Stimulated activated CD4-positive, alpha-beta T cell treated with anti-CD3 and anti-CD28 coated beads, Interleukin-4, amount 100 ng/mL, for 1 hour (primary cell): ENCODE measurements around the gene DEAF1.
A peak's percentile ranks its signal among the peaks of the same experiment; 100 is the strongest.

ENCODE experiments used
- DNase-seq: peaks from one replicate; pipeline ENCODE4 v3.0.0-alpha.2; 2020

The DEAF1 gene

DNA sequence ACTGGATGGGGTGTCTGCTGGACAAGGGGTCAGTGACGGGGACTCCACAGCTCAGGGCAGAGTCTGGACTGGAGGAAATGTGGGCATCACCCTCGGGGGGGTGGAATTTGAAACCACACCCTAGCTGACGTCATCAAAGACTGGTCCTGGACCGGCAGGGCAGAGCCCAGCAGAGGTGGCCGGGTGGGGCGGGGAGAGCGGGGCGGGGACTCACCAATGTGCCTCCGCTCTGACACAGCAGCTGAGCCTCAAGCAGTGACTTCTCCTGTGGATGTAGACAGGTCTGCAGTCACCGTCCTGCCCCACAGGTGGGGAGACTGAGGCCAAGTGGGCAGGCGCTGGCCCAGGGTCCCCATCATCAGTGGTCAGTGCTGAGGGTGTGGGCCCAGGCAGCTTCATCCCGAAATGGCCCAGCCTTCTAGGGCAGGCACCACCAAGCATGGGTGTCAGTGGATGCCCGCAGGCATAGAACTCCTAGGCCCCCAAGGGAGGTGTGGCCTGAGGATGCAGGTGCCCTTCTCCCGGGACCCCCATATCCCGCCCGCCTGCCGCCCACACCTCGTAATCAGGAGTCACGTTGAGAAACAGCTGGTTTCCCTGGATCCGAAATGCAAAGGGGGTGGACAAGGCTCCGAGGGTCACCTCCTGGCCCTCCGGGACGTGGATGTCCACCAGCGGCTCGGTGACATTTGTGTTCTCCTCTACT is 70.9 kb downstream of the DEAF1 start:
- DNase-seq: no peak

DNA sequence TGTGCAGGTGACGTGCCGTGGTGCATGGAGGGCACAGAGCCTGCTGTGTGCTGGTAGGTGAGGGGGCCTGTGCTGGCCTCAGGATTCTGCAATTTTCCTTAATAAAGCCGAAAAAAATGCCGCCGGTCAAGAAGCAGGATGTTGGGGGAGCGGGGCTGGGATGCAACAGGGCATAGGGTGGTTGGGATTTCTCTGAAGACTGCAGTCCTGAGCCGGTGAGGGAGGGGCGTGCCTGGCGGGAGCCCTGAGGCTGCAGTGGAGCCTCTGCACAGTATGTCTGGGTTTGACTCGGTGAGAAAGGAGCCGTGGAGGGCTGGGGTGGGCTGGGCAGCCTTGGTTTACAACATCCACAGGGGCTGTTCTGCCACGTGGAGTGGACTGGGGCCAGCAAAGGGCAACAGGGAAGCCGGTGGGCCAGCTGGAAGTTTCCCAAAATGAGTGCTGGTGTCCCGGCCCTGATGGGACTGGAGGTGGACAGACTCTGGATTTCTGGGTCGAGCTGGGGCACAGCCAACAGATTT is 71.6 kb downstream of the DEAF1 start:
- DNase-seq: no peak

DNA sequence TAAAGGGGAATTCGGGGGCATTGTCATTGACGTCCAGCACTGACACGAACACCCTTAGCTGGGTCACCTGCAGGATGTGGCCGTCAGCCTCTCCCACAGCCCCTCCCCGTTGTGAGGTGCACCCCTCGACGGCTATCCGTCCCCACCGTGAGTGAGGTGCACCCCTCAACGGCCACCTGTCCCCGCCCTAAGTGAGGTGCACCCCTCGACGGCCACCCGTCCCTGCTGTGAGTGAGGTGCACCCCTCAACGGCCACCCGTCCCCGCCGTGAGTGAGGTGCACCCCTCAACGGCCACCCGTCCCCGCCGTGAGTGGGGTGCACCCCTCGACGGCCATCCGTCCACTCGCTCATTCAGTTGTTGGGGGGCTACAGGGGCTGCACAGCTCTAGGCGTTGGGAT is 73.2 kb downstream of the DEAF1 start:
- DNase-seq: no peak

DNA sequence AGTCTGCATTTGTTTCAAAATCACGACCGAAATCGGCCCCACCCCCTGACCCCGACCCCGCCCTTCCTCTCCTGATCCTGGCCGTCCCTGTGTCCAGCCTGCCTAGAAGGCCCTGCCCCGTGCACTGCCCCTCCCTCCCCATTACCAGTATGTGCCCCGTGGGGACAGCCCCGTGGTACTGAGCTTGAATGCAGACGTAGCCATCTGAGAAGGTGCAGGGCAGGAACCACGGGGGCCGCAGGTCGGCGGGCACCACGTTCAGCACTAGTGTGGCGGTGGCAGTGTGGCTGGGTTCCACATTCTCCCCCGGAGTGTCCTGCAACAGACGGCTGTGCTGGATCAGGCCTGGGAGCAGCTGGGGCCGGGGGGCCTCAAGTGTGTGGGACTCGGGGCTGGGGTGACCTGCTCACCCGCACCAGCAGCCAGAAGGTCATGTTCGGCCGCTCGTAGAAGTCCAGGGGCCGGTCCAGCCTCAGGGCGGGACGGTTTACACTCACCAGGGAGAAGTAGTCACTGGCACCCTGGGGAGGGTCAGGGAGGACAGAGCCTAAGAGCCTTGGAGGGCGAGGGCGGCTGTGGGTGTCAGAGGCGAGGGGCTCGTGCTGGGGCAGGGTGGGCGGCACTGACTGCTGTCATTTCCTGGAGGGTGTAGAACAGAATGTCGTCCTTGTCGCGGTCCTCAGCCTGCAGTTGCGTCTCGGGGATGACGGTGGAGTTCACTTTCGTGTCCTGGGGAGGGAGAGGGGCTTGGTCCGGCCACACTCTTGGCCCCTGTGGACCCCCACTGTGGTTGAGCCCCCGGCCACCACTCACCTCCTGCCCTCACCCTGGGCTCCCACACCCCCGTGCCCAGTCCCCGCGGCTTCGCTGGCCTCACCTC is 73.8 kb downstream of the DEAF1 start:
- DNase-seq: no peak

DNA sequence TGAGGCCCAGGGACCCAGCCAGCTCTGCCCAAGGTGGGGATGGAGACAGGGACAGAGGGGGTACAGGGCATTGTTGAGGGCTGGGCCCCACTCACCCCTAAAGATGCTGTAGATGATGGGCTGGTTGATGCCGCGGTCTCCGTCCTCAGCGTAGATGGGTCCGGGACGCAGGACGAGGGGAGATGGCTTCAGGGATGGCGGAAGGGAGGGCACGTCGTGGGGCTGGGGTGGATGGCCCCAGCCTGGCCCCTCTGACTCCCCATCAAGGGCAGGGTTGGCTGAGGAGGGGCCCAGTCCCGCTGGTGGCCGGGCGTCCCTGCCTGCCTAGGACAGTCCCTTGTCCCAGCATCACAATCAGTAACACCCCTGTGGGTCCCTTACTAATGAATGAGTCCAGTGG is 74.8 kb downstream of the DEAF1 start:
- DNase-seq: no peak

DNA sequence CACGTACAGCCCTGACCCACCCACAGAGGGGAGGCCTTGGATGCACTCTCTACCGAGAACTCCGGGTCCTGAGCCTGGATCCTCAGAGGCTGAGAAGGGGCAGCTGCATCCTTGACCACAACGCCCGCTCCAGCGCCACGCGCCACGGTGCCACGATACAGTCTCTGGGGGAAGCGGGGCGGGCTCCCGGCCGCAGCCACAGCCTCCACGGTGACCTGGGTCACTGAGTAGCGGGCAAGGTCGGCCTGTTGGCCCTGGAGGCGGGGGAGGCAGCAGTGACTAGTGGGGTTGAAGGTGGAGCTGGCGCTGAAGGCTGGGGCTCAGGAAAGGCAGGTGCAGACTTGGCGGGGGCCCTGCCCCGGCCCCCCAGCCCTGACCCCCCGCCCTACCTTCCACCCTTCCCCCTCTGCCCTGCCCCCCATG is 75.4 kb downstream of the DEAF1 start:
- no peak for DNase-seq

DNA sequence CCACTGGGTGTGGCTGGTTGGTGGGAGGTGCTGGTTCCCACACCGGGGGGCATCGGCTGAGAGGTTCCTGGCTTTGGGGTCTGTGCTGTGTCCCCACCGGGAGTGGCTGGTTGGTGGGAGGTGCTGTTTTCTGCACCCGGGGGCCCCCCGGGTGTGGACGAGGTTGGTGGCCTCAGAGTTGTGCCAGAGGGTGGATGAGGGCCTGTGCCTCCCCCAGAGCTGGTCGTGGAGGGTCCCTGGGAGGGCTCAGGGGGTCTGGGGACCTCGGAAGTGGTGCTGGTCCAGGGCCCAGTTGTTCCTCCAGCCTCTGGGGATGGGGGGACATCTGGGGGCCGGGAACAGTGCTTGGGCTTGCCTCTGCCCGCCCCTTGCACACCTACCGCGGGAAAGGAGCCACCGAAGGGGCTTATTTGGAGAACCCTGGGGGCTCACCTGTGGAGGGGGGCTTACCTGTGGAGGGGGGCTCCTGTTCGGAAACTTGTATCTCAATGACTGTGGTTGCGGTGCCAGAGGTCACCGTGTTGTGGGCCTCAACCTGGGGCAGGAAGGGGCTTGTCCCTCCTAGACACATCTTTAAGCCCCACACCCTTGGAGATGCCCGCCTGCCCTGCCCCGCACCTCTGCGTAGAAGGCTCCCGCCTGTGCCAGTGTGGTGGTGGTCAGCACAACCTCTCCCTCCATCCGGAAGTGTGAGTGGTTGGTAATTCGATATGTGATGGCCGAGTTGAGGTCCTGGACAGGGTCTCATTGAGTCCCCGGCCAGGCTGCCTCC is 76.0 kb downstream of the DEAF1 start:
- DNase-seq: no peak

DNA sequence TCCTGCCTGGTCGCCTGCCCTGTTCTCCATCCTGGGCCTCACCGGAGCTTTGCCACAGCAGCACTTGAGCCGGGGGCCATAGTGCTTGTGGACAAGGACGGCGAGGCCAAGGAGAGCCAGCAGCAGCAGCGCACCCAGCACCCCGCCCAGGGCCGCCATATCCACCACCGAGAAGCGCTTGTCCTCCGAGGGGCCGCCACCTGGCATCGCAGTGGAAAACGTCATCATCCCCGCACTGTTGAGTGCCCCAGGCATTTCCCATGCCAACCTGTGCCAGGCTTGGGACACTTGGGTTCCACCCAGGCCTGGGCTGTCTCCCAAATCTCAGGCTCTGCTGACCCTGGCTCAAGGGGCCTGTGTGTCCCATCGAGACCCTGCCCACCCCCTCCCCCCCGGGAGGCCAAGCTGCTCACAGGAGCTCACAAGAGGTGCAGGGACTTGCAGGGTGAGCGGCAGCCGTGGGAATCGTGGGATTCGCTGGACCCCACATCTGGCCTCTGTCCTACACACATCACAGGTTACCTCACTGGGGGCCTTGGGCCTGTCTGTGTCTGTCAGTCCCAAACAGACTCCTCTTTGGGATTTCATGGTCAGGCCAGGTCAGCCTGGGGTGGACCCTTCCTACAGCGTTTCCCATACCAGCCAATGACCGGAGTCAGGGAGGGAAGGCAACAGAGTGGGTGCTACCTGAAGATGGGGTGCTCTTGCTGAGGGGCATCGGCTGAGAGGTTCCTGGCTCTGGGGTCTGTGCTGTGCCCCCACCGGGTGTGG is 76.9 kb downstream of the DEAF1 start:
- DNase-seq: no peak

DNA sequence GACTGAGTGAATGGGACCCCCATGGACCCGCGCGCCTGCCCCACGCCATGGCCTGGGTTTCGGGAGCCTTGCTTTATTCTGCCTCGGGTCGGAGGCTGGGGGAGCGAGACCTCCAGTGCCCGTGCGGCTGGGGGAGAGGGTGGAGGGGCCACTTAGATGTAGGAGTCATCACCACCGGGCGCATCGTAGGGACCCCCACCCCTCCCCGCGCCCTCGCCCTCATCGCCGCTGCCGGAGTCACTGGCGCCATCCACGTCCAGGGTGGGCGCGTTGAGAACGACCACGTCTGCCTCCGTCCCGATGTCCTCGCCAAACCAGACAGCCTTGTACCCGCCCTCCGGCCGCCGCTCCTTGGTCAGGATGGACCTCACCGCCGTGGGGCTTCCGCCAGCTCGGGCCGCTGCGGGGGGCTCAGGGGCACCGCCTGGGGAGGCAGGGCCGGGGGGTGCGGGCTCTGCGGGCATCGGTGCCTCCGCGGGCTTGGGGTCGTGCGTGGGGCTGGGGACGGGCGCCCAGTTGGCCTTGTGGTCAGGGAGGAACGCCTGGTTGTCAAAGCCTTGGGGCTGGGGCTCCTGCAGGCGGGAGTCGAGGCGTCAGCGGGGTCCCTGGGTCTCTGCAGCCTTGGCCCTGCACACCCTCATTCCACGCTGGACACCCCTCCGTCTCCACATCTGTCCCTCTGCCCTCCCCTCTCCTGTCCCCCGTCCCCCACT is 77.7 kb downstream of the DEAF1 start:
- DNase-seq: no peak

DNA sequence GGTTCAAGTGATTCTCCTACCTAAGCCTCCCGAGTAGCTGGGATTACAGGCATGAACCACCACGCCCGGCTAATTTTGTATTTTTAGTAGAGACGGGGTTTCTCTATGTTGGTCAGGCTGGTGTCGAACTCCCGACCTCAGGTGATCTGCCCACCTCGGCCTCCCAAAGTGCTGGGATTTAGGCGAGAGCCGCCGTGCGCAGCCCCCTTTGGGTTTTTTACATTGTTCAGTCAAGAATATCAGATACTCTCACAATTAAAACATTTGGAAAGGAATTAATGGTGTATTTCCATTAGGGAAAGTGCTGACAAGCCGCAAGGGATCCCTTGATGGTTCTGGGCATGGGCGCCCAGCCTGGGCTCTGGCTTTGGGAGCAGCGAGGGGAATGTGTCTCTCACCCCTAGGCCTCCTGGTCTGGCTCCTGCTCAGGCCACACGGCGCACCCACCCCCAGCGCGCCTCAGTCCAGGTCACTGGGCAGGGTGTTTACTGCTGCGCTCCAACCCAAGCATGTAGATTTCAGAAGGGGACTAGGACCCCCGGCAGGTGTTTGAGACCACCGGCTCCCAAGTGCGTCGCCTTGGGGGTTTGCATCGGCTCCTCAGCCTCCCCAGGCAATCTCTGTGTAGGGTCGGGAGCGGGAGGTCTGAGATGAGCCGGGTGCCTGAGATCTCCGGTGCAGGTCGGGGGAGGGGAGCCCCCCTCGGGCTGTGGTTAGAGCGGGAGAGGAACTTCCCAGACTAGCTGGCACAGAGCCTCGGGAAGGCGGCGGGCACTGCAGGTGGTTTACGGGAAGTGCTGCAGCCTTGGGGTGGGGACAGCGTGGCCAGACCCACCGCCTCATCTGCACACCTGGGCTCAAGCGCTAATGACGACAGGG is 78.5 kb downstream of the DEAF1 start:
- no peak for DNase-seq

DNA sequence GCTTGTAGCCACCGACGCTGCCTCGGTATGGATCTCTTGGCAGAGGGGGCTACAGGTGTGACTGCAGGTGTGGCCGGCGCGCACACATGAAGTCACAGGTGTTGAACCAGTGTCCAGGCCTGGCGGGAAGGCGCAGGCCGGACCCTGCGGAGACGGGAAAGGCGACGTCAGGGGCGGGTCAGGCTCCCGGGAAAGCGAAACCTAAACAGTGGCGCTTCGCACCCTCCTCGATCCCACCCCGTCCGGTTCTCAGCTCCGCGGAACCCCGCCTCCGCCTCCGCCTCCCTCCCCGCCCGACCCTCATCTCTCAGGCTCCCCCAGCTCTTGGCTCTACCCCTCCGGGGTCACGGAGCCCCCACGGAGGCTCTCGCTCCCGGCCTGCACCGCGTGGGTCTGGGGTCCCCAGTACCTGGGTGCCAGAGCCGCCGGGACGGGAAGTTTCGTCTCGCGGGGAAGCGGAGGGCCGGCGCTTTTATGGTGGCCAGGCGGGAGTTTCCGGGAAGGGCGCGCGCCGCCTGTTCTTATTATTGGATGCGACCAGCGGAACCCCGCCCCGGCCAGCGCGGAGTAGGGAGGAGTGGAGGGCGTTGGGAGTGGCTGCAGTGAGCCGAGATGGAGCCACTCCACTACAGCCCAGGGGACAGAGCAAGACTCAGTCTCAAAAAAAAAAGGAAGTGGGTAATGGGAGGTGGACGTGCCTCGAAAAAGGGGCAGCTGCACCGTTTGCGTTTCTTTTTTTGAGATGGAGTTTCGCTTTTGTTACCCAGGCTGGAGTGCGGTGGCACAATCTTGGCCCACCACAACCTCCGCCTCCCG is 79.3 kb downstream of the DEAF1 start, which contains the start of gene IRF7:
IRF7 (minus strand) TSS at position 447 of the 816 bp plus-strand sequence. CDS start 586 bp downstream, outside the sequence.
- DNase-seq: peak; percentile 78

DNA sequence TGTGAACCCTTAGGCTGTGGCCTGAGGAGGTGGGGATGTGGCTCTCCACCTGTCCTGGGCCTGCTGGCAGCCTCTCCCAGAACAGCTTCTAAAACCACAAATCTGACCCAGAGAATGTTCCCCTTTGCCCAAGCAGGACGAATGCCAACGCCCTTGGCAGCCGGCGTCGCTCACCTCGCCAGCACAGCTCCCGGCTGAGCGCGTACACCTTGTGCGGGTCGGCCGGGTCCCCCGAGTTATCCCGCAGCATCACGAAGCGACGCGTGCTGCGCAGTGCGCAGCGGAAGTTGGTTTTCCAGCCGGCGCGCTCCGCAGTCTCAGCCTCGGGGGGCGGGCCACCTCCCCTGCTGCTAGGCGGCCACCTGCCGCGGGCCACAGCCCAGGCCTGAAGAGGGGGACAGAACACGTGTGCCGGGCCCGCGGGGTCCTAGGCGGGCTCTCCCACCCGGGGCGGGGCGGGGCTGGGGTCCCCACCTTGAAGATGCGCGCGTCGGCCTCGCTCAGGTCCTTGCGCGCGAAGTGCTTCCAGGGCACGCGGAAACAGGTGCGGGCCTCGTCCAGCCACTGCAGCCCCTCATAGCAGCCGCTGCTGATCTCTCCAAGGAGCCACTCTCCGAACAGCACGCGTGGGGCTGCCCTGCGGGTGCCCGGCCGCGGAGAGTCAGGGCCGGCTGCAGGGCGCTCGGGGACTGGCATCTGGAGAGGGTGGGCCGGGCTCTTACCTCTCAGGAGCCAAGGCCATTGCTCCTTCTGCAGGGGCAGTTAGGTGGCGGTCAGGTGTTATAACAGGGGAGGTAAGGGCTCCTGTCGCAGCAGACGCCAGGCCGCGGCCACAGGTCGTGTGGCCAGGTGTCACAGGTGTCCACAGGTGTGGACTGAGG is 80.2 kb downstream of the DEAF1 start:
- DNase-seq: no peak

DNA sequence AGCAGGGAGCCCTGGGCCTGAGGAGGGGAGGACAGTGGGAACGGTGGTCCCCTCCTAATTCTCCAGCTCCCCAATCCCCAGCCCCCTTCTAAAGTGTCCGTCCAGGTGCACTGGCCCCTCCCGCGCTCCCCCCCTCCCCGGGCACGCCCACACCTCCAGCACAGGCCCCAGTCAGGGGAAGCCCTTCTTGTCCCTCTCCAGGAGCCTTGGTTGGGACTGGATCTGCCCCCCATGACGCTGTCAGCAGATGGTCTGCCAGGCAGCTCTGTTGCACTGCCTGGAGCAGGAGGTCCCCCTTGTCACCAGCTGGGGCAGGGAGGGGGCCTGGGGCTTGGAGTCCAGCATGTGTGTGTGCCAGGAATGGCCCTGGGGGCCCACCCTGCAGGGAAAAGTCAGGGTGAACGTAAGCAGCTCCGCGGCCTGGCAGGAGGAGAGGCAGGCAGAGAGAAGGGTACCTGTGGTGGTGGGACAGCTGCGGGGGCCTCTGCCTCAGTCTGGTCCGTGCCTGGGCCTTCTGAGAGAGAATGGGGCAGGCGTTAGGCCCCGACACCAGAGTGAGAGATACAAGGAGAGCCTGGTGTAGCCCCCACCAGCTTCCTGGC is 80.9 kb downstream of the DEAF1 start:
- DNase-seq: no peak

DNA sequence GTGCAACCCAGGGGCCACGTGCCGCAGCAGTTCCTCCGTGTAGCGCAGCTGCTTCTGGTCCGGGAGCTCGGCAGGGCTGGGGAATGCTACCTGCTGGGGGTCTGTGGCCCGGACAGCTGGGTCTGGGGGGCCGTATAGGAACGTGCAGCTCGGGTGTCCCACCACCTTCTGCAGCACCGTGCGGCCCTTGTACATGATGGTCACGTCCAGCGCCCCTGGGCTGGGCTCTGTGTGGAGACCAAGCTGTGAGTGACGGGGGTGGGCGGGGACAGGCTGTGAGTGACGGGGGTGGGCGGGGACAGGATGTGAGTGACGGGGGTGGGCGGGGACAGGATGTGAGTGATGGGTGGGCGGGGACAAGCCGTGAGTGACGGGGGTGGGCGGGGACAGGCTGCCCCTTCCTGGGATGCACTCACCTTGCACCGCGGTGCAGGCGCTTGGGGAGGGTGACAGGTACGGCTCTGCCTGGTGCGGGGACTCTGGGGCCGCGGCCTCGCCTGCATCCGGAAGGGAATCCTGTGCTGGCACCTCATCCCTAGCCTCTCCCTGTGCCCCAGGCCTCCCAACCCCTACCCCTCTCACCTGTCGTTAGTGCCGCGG is 81.6 kb downstream of the DEAF1 start:
- DNase-seq: peak; percentile 83

DNA sequence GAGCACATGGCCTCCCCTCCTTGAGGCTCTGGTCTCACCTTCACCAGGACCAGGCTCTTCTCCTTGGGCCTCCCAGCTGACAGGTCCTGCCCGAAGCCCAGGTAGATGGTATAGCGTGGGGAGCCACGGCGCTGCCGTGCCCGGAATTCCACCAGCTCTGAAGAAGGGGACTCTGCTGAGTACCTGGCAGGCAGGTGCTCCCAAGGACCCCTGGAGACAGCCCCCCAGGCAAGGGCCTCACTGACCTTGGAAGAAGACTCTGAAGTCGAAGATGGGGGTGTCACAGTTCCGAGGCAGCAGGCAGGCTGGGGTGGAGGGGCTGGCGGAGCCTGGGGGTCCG is 82.1 kb downstream of the DEAF1 start:
- DNase-seq: no peak

DNA sequence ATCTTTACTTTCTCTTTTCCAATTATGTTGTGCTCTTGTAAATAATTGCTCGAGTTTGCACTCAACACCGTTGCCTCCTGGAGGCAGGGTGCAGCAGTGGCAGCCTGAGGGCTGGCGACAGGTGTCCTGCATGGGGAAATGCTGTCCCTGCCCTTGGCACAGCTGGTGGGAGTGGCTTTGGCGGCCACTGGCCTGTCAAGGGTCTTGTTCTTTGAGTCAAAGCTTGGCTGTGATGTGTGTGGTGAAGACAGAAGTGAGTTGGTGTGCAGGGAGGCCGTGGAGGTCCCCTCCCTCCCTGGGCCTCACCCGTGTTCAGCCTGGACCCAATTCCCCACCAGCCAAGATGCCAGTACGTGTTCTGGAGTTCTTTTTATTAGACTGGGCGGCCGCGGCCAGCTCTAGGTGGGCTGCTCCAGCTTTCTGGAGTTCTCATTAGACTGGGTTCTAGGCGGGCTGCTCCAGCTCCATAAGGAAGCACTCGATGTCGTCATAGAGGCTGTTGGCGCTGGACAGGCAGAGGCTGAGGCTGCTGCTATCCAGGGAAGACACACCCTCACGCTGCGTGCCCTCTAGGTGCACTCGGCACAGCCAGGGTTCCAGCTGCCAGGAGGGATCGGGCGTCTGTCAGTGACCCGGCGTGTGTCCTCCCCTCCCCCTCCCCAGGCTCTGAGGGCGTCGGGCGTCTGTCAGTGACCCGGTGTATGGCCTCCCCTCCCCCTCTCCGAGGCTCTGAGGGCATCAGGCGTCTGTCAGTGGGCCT is 82.6 kb downstream of the DEAF1 start:
- DNase-seq: no peak
